Bronchus fibroblast of lung (primary cell): ENCODE results near the gene GABRG1. TPM values are rescaled to one million over a fixed set of nuclear protein-coding genes. Genes with fewer than 3 reads are reported as not detected.

ENCODE experiments used
- total RNA-seq: library from RNA; depleted of rRNA; stranded (reverse); fragments of >200 nt; gene quantifications from 2 replicates; pipeline ENCODE4 v1.2.3, GENCODE V29; 2015

GABRG1 gene
- not detected in 2 replicates for total RNA-seq

DNA sequence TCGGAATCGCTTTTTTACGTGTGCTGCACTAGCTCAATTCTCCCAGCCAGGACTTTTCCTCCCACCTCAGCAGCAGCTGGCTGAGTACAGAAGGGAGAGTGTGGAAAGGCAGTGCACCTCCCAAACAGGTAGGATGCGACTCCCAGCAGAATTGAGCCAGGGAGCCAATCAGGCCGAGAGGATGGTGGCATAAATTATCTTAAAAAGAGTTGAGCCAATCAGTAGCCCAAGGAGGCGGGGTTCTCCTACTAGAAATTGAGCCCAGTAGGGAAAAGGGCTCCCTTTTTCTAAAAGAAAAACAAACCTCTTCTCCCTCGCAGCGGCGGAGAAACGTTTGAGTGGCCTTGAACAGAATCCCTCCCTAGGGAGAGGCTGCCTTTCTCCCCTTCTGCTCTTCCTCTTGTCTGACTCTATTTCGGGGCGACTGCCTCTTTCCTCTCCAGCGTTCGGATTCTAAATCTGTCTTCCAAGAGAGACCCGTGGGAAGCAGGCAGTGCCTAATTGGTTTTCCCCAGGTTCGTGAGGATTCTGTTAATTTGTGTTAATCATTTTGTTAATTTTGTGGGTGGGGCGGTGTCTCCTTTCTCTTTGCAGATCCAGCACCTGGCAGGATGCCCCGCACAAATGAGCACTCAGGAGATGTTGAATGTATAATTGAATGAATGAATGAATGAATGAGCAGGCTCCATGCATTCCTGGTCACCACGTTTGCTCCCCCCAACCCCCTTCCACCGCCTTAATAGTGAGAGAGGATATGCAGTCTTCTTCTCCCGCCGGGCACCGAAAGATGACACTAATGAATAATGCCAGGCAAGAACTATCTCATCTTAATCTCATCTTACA is at the start of gene GABRG1:
Gene GABRG1, minus strand, starts transcription at position 142 of the 843 bp plus-strand sequence. Its CDS starts 141 bp downstream, at position 1.

